Activated T-helper 17 cell treated with anti-CD3 and anti-CD28 coated beads, Interleukin-2, amount 50 U/mL, for 72 hours (primary cell): ENCODE measurements around the gene PLBD2. TPM values are rescaled to one million over a fixed set of nuclear protein-coding genes. Genes with fewer than 3 reads are reported as not detected.

Experiments
- ATAC-seq: fragments of 150-1000 bp; cut with Tn5 transposase; replicated peaks from 2 replicates; pipeline ENCODE4 v1.10.0; 2021; ENCODE audit warnings: mild to moderate bottlenecking, moderate library complexity
- H3K27ac Mint-ChIP-seq: one replicate; pipeline ENCODE4 v1.8.0; 2022; ENCODE audit warnings: mixed read lengths
- H3K27me3 Mint-ChIP-seq: one replicate; pipeline ENCODE4 v1.8.0; 2022; ENCODE audit warnings: mixed read lengths
- H3K36me3 Mint-ChIP-seq: one replicate; pipeline ENCODE4 v1.8.0; 2022; ENCODE audit warnings: low read depth, mild to moderate bottlenecking, mixed read lengths
- H3K4me1 Mint-ChIP-seq: one replicate; pipeline ENCODE4 v1.8.0; 2022; ENCODE audit warnings: mixed read lengths
- H3K4me3 Mint-ChIP-seq: one replicate; pipeline ENCODE4 v1.8.0; 2022; ENCODE audit warnings: mild to moderate bottlenecking, mixed read lengths
- H3K9me3 Mint-ChIP-seq: one replicate; pipeline ENCODE4 v1.8.0; 2022; ENCODE audit warnings: mixed read lengths
- total RNA-seq, 2 donors: library from RNA; stranded (reverse); gene quantifications; one replicate each; pipeline ENCODE4 v1.2.3, GENCODE V29; 2022

The PLBD2 gene
- total RNA-seq, 2 donors from 2014 or later, result 18.5 to 21.5 TPM

DNA sequence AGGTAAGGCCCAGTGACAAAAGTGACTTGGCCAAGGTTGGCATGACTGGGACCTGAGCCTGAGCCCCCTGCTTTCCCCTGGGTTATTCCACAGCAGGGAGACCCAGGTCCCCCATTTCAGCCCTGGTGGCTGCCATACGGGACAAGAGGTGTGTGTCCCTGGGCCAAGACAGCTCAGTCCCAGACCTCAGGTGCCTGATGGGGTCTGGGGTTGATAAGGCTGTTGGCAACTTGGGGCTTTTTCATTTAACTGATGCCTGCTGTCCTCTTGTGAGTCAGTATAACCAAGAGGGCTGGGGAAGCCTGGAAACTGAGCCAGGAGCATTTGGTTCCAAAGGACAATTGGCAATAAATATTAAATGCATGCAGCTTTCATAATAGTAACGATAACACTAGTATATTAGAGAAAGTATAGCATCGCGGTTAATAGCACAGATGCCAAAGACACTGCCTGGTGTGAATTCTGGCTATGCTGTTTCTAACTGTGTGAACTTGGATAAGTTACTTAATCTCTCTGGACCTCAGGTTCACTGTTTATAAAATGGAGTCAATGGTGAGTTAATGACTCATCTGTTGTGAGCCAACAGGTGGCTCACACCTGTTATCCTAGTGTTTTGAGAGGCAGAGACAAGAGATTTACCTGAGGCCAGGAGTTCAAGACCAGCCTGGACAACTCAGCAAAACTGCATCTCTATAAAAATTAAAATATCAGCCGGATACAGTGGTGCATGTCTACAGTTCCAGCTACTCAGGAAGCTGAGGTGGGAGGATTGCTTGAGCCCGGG lies 64.7 kb downstream of the PLBD2 start:
- H3K36me3 Mint-ChIP-seq, result no peaks in the 10 kb centered on the region
- no peaks in the 10 kb centered on the region for H3K9me3 Mint-ChIP-seq
- H3K27me3 Mint-ChIP-seq, result peaks cover 3% of the 10 kb centered on the region
- H3K27ac Mint-ChIP-seq, result no peak overlapping the region
- ATAC-seq, result no peak
- H3K4me1 Mint-ChIP-seq, result peaks cover 4% of the 10 kb centered on the region
- no peak overlapping the region for H3K4me3 Mint-ChIP-seq

DNA sequence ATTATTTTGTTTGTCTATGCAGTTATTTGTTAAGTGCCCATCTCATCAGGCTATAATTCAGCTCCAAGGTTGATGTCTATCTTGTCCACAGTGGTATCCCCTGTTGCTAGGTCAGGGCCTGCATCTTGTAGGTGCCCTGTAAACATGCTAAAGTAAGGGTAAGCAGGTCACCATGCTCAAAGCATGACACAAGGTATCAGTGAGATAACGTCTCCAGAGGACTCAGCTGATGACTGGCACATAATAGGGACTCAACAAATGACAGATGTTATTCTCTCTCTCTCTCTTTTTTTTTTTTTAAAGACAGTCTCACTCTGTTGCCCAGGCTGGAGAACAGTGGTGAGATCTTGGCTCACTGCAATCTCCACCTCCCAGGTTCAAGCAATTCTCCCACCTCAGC lies 66.1 kb downstream of the PLBD2 start:
- peaks cover 4% of the 10 kb centered on the region for H3K4me1 Mint-ChIP-seq
- H3K9me3 Mint-ChIP-seq, result no peaks in the 10 kb centered on the region
- no peak overlapping the region for H3K27ac Mint-ChIP-seq
- H3K4me3 Mint-ChIP-seq, result no peak overlapping the region
- peaks cover 6% of the 10 kb centered on the region for H3K27me3 Mint-ChIP-seq
- no peaks in the 10 kb centered on the region for H3K36me3 Mint-ChIP-seq
- ATAC-seq, result no peak

DNA sequence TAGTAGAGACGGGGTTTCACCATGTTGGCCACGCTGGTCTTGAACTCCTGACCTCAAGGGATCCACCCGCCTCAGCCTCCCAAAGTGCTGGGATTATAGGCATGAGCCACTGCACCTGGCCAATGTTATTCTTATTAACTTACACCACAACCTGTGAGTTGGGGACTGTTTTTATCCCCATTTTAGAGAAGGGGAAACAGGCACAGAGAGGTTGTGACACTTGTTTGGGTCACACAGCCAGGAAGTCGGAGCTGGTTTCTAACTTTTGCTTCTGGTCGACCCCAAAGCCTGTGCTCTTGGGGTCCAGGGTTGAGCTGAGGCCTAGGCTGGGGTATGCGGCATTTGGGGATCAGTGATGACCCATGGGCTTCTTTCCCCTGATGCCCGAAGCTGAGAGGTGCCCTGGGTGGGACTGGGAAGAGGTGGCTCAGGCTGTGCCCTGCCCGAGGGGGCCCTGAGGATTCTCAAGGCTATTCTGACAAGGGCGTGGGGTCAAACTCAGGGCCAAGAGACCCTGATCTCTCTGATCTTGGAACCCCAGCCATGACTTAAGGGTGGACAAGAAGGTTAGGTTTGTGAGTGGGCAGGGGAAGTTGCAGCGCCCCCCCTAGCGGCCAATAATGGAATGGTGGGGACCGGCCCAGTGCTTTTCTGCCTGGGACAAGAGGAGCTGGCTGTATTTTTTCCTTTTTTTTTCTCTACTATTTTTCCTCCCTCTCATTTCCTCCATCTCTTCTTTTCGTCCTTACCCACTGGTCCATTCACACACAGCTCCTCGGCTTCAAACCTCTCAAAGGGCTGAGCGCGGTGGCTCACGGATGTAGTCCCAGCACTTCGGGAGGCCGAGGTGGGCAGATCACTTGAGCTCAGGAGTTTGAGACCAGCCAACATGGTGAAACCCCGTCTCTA lies 66.8 kb downstream of the PLBD2 start:
- peak; percentile 47 for ATAC-seq
- no peaks in the 10 kb centered on the region for H3K36me3 Mint-ChIP-seq

DNA sequence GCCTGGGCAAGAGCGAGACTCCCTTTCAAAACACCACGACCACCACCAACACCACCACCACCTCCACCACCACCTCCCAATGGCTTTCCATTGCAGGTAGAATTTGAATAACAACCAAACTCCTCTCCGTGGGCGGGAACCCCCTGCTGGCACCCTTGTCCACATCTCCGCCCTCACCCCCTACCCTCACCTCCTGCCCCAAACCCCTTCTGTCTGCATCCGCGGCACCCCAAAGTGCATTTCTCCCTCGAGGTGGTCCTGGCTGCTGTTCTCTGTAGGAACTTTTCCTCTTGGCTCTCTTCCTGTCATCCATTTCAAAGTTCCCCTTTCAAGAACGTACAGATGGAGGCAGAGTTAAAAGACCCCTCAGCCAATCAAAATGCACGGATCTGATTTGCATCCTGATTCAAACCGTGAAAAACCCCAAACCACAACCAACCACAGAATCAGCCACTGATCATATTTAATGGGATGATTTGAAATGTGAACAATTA lies 67.6 kb downstream of the PLBD2 start:
- Mint-ChIP-seq H3K4me3 (no peak overlapping the region), H3K27ac (no peak overlapping the region), H3K9me3 (peaks cover 5% of the 10 kb centered on the region), H3K4me1 (peaks cover 4% of the 10 kb centered on the region), H3K36me3 (no peaks in the 10 kb centered on the region), H3K27me3 (peaks cover 14% of the 10 kb centered on the region)
- ATAC-seq, result no peak

More for the DNA sequence above, 66.8 kb downstream of the PLBD2 start:
- peaks cover 3% of the 10 kb centered on the region for H3K9me3 Mint-ChIP-seq
- H3K4me1 Mint-ChIP-seq, result peaks cover 4% of the 10 kb centered on the region
- H3K4me3 Mint-ChIP-seq, result no peak overlapping the region
- no peak overlapping the region for H3K27ac Mint-ChIP-seq
- peaks cover 11% of the 10 kb centered on the region for H3K27me3 Mint-ChIP-seq

DNA sequence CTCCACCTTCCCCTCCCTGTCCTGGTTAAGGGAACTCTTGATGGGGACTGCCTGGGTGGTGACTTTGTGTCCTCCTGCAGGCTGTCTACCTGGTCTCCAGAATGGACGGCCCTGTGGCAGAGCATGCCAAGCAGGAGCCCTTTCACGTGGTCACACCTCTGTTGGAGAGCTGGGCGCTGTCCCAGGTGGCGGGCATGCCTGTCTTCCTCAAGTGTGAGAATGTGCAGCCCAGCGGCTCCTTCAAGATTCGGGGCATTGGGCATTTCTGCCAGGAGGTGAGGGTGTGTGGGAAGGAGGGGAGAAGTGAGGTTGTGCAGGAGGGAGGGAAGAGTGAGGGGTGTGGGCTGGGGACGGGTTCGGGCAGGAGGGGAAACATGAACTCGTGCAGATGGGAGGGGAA lies 69.5 kb downstream of the PLBD2 start:
- Mint-ChIP-seq H3K4me3 (no peak overlapping the region), H3K27ac (no peak overlapping the region), H3K36me3 (no peaks in the 10 kb centered on the region), H3K4me1 (no peaks in the 10 kb centered on the region), H3K27me3 (peaks cover 22% of the 10 kb centered on the region), H3K9me3 (peaks cover 5% of the 10 kb centered on the region)
- ATAC-seq, result no peak

GRCh38 chr12:113428482-113428881 lies 70.1 kb downstream of the PLBD2 start:
- Mint-ChIP-seq H3K27ac (no peak overlapping the region), H3K4me3 (no peak overlapping the region), H3K4me1 (no peaks in the 10 kb centered on the region), H3K27me3 (peaks cover 22% of the 10 kb centered on the region), H3K9me3 (peaks cover 5% of the 10 kb centered on the region), H3K36me3 (no peaks in the 10 kb centered on the region)
- ATAC-seq, result no peak

- Mint-ChIP-seq H3K4me1 (no peaks in the 10 kb centered on the region), H3K27me3 (peaks cover 22% of the 10 kb centered on the region), H3K27ac (no peak overlapping the region), H3K36me3 (no peaks in the 10 kb centered on the region), H3K9me3 (peaks cover 5% of the 10 kb centered on the region), H3K4me3 (no peak overlapping the region)
- ATAC-seq, result no peak
Measured at GRCh38 chr12:113432986-113433385, 74.6 kb downstream of the PLBD2 start.

DNA sequence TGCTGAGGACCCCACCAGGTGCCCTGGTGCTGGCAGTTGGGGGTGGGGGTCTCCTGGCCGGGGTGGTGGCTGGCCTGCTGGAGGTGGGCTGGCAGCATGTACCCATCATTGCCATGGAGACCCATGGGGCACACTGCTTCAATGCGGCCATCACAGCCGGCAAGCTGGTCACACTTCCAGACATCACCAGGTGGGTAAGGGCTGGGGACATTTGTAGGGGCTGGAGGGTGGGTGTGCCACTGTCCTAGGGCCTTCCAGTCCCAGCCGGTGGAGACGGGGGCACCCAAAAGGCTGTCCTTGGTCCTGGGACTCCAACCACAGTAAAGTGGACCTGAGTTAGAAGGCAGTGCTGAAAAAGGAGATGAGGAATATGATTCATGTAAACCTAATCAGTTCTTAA lies 77.0 kb downstream of the PLBD2 start:
- no peaks in the 10 kb centered on the region for H3K4me1 Mint-ChIP-seq
- H3K4me3 Mint-ChIP-seq, result no peak overlapping the region
- H3K9me3 Mint-ChIP-seq, result no peaks in the 10 kb centered on the region
- H3K27me3 Mint-ChIP-seq, result peaks cover 19% of the 10 kb centered on the region
- no peak overlapping the region for H3K27ac Mint-ChIP-seq
- no peak for ATAC-seq
- no peaks in the 10 kb centered on the region for H3K36me3 Mint-ChIP-seq

DNA sequence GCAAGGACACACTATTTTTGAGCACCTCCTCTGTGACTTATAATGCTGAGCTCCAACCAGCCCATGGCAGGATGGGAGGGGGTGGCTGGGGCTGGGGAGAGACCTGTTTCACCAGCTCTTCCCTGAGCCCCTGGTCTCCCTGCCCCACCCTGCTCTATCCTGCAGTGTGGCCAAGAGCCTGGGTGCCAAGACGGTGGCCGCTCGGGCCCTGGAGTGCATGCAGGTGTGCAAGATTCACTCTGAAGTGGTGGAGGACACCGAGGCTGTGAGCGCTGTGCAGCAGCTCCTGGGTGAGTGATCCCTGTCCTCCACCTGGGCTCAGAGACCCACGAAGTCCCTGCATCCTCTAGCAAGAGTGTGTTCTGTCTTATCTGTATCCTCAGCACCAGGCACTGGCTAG lies 78.2 kb downstream of the PLBD2 start:
- no peaks in the 10 kb centered on the region for H3K36me3 Mint-ChIP-seq

DNA sequence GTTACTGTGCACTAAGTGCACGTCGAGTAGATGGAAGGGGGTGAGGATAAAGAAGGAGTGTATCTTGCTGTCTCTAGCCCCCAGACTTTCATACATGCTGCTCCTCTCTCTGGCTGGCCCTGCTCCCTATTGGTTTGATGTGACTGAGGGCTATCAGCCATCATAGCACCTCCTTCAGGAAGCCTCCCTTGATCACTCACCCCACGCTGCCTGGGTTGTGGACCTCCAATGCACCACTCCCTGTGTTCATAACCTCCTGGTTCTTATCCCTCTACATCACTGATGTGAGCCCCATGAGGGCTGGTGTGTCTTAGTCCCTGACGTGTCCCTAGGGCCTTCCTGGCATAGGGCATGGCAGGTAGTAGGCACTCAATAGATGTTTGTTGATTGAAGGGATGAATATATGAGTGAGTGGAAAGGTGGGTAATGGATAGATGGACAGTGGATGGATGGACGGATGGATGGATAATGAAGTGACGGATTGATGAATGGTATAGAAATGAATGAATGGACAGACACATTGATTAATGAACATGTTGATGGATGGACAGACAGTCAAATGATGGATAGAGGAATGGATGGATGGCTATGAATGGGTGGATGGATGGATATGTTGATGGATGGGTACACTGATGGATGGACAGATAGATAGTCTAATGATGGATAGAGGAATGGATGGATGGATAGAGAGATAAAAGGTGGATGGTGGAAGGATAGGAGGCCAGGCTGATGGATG lies 78.8 kb downstream of the PLBD2 start:
- Mint-ChIP-seq H3K27me3 (peaks cover 19% of the 10 kb centered on the region), H3K4me1 (no peaks in the 10 kb centered on the region), H3K4me3 (no peak overlapping the region), H3K27ac (no peak overlapping the region), H3K9me3 (no peaks in the 10 kb centered on the region), H3K36me3 (no peaks in the 10 kb centered on the region)
- no peak for ATAC-seq

More for the DNA sequence above, 78.2 kb downstream of the PLBD2 start:
- ATAC-seq, result no peak
- peaks cover 20% of the 10 kb centered on the region for H3K27me3 Mint-ChIP-seq
- no peaks in the 10 kb centered on the region for H3K4me1 Mint-ChIP-seq
- no peak overlapping the region for H3K27ac Mint-ChIP-seq
- no peak overlapping the region for H3K4me3 Mint-ChIP-seq
- H3K9me3 Mint-ChIP-seq, result no peaks in the 10 kb centered on the region

GRCh38 chr12:113437729-113438100 lies 79.3 kb downstream of the PLBD2 start:
- no peak for ATAC-seq
- no peak overlapping the region for H3K4me3 Mint-ChIP-seq
- H3K27ac Mint-ChIP-seq, result no peak overlapping the region
- H3K36me3 Mint-ChIP-seq, result no peaks in the 10 kb centered on the region
- no peaks in the 10 kb centered on the region for H3K9me3 Mint-ChIP-seq
- H3K27me3 Mint-ChIP-seq, result peaks cover 14% of the 10 kb centered on the region
- no peaks in the 10 kb centered on the region for H3K4me1 Mint-ChIP-seq

DNA sequence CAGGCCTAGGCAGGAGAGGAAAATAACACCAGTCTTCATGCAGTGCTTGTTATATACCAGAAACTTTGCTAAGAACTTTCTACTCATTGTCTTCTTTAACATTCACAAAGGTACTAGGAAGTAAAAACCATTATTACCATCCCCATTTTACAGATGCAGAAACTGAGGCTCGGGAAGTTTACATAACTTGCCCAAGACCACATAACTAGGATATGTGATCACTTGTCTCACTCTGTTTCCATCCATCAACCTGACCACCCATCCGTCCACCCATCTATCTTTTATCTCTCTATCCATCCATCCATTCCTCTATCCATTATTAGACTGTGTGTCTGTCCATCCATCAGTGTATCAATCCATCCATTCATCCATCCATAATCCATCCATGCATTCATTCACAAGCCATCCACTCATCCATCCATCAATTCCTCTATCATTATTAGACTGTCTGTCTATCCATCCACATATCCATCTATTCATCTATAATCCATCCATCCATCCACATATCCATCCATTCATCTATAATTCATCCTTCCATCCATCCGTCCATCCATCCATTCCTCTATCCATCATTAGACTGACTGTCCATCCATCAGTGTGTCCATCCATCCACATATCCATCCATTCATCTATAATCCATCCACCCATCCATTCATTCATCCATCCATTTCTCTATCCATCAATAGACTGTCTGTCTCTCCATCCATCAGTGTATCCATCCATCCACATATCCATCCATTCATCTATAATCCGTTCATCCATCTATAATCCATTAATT lies 80.3 kb downstream of the PLBD2 start:
- Mint-ChIP-seq H3K4me3 (no peak overlapping the region), H3K27me3 (peaks cover 16% of the 10 kb centered on the region), H3K9me3 (no peaks in the 10 kb centered on the region), H3K36me3 (no peaks in the 10 kb centered on the region), H3K27ac (no peak overlapping the region), H3K4me1 (no peaks in the 10 kb centered on the region)
- ATAC-seq, result no peak

GRCh38 chr12:113439301-113439597 lies 80.9 kb downstream of the PLBD2 start:
- Mint-ChIP-seq H3K9me3 (no peaks in the 10 kb centered on the region), H3K36me3 (no peaks in the 10 kb centered on the region), H3K4me1 (no peaks in the 10 kb centered on the region), H3K27me3 (peaks cover 16% of the 10 kb centered on the region), H3K27ac (no peak overlapping the region), H3K4me3 (no peak overlapping the region)
- no peak for ATAC-seq

DNA sequence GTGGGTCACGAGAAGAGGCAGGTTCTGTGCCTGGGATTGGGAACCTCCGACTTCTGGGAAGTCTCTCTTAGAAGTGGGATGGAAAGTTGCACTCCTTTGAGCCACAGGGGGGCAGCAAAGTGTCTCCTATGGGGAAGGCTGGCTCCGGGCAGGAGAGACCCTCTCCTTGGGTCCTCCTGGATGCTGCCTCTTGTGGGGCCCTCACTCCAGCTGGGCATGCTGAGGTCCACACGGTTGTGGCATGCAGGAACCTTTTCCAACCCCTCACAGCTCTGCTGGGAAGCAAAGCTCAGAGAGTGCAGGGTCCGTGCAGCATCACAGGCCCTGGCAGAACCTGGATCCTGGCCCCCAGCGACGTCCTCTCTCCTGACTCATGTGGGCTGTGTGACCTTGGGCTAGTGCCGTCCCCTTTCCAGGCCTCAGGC lies 81.2 kb downstream of the PLBD2 start:
- H3K4me3 Mint-ChIP-seq, result no peak overlapping the region

More for the DNA sequence above, 81.2 kb downstream of the PLBD2 start:
- Mint-ChIP-seq H3K36me3 (no peaks in the 10 kb centered on the region), H3K27me3 (peaks cover 16% of the 10 kb centered on the region), H3K27ac (no peak overlapping the region), H3K4me1 (no peaks in the 10 kb centered on the region), H3K9me3 (no peaks in the 10 kb centered on the region)
- ATAC-seq, result no peak
